ENCODE data around the gene KCNQ1OT1.

KCNQ1OT1 gene

GRCh38 chr11:2684581-2684980 lies 15.2 kb downstream of the KCNQ1OT1 start:
- POLR2A ChIA-PET (ENCODE audit: low non-redundant PET): no interaction called here

GRCh38 chr11:2683806-2684205 lies 16.0 kb downstream of the KCNQ1OT1 start:
- no peak for DNase-seq (ENCODE audit: low spot score)
- no peak overlapping the region for H3K27ac ChIP-seq
- POLR2A ChIA-PET (ENCODE audit: low non-redundant PET): no interaction called here
- no peak for TF ChIP-seq CTCF (conservative IDR thresholded peaks at IDR 0.05; ENCODE audit: low read depth)
- CTCF ChIA-PET: interaction anchor here (0.5 kb wide), 1 partner anchor 24 kb away, joined by 3 read pairs; no protein-coding TSS in a partner anchor

More at GRCh38 chr11:2684581-2684980, 15.2 kb downstream of the KCNQ1OT1 start:
- CTCF ChIA-PET: interaction anchor here (0.7 kb wide), 1 partner anchor 831 kb away, joined by 3 read pairs; no protein-coding TSS in a partner anchor
- TF ChIP-seq CTCF (conservative IDR thresholded peaks at IDR 0.05; ENCODE audit: low read depth): no peak
- H3K27ac ChIP-seq: no peak overlapping the region
- DNase-seq (ENCODE audit: low spot score): no peak

- TF ChIP-seq CTCF (conservative IDR thresholded peaks at IDR 0.05; ENCODE audit: low read depth): no peak
- ChIA-PET CTCF (interaction anchor here (0.9 kb wide), 1 partner anchor 13 kb away, joined by 6 read pairs; no protein-coding TSS in a partner anchor), POLR2A (ENCODE audit: low non-redundant PET) (no interaction called here)
- H3K27ac ChIP-seq: no peak overlapping the region
- no peak for DNase-seq (ENCODE audit: low spot score)
Measured at GRCh38 chr11:2681408-2682145, 18.2 kb downstream of the KCNQ1OT1 start.

- POLR2A ChIA-PET (ENCODE audit: low non-redundant PET): no interaction called here
- CTCF ChIA-PET: no interaction called here
- DNase-seq (ENCODE audit: low spot score): no peak
Measured at GRCh38 chr11:2679011-2679676, 20.6 kb downstream of the KCNQ1OT1 start.

GRCh38 chr11:2678396-2678795 lies 21.4 kb downstream of the KCNQ1OT1 start:
- ChIA-PET CTCF (interaction anchor here (0.6 kb wide), 1 partner anchor 27 kb away, joined by 3 read pairs; no protein-coding TSS in a partner anchor), POLR2A (ENCODE audit: low non-redundant PET) (no interaction called here)
- no peak overlapping the region for H3K27ac ChIP-seq

More at GRCh38 chr11:2679011-2679676, 20.6 kb downstream of the KCNQ1OT1 start:
- no peak for TF ChIP-seq CTCF (conservative IDR thresholded peaks at IDR 0.05; ENCODE audit: low read depth)
- no peak overlapping the region for H3K27ac ChIP-seq

More at GRCh38 chr11:2678396-2678795, 21.4 kb downstream of the KCNQ1OT1 start:
- no peak for TF ChIP-seq CTCF (conservative IDR thresholded peaks at IDR 0.05; ENCODE audit: low read depth)
- no peak for DNase-seq (ENCODE audit: low spot score)
